Esophagus squamous epithelium (tissue), 4 donors: ENCODE data around the gene EPG5.
"Not testable (repeated sequence)": the region's sequence is repeated elsewhere in the genome, so short reads cannot be mapped to it uniquely, and the experiment has no call there.

ENCODE experiments used
- POLR2A ChIP-seq, 4 donors: fragments of 450-650 bp; IDR thresholded peaks; one replicate each; pipeline ENCODE4 v1.6.1; 2017; ENCODE audit warnings: antibody characterized with exemption in 4 of 4, mild to moderate bottlenecking in 4 of 4, moderate library complexity in 3 of 4
- TF ChIP-seq, protein P1 (sequence below), 6 experiments: fragments of 450-650 bp in 4 of 6; fragments of 200-600 bp in 2 of 6; sonication (generic) in 2 of 6; IDR thresholded peaks; one replicate each; pipeline ENCODE4 v1.5.1; 2016 to 2019; ENCODE audit warnings: antibody characterized with exemption in 6 of 6, mild to moderate bottlenecking in 4 of 6, moderate library complexity in 4 of 6

DNA sequence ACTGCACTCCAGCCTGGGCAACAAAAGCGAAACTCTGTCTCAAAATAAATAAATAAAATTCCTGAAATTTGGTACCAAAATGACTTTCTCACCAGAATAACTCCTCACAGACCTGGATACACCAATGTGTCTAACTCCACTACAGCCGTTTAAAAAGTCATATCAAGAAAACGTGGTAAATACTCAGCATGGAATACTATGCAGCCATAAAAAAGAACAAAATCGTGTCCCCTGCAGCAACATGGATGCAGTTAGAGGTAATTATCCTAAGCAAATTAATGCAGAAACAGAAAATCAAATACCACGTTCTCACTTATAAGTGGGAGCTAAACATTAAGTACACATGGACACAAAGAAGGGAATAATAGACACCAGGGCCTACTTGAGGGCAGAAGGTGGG lies 2.2 kb downstream of the EPG5 start:
- TF ChIP-seq POLR2A (IDR thresholded peaks at IDR 0.05): not testable (repeated sequence)
- TF ChIP-seq, protein P1, sequence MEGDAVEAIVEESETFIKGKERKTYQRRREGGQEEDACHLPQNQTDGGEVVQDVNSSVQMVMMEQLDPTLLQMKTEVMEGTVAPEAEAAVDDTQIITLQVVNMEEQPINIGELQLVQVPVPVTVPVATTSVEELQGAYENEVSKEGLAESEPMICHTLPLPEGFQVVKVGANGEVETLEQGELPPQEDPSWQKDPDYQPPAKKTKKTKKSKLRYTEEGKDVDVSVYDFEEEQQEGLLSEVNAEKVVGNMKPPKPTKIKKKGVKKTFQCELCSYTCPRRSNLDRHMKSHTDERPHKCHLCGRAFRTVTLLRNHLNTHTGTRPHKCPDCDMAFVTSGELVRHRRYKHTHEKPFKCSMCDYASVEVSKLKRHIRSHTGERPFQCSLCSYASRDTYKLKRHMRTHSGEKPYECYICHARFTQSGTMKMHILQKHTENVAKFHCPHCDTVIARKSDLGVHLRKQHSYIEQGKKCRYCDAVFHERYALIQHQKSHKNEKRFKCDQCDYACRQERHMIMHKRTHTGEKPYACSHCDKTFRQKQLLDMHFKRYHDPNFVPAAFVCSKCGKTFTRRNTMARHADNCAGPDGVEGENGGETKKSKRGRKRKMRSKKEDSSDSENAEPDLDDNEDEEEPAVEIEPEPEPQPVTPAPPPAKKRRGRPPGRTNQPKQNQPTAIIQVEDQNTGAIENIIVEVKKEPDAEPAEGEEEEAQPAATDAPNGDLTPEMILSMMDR (IDR thresholded peaks at IDR 0.05): not testable (repeated sequence)
